Neural crest cell (in vitro differentiated cells): ENCODE results near the gene PLTP. TPM values are rescaled to one million over a fixed set of nuclear protein-coding genes. Genes with fewer than 3 reads are reported as not detected.

ENCODE experiments used
- DNase-seq: peaks from one replicate; pipeline ENCODE4 v3.0.0; 2021; ENCODE audit warnings: low read depth, mixed read lengths, low spot score
- H3K27ac Mint-ChIP-seq: one replicate; pipeline ENCODE4 v1.8.0; 2021; ENCODE audit warnings: mild to moderate bottlenecking, mixed read lengths; ENCODE audit not compliant: unreplicated experiment
- H3K27me3 Mint-ChIP-seq: 2 replicates; pipeline ENCODE4 v1.8.0; 2021; ENCODE audit warnings: low read depth, mild to moderate bottlenecking, mixed read lengths
- H3K36me3 Mint-ChIP-seq: 2 replicates; pipeline ENCODE4 v1.8.0; 2021; ENCODE audit warnings: low read depth, mild to moderate bottlenecking, mixed read lengths
- H3K4me1 Mint-ChIP-seq: 2 replicates; pipeline ENCODE4 v1.8.0; 2021; ENCODE audit warnings: mixed read lengths
- H3K4me3 Mint-ChIP-seq: one replicate; pipeline ENCODE4 v1.8.0; 2021; ENCODE audit warnings: mild to moderate bottlenecking, mixed read lengths
- H3K9me3 Mint-ChIP-seq: 2 replicates; pipeline ENCODE4 v1.8.0; 2021; ENCODE audit warnings: mixed read lengths
- total RNA-seq: library from RNA; stranded (reverse); gene quantifications from 2 replicates; pipeline ENCODE4 v1.2.1, GENCODE V29; 2021
- TF ChIP-seq, protein P1 (sequence below): fragments of 200-600 bp; sonication (generic); conservative IDR thresholded peaks from 2 replicates; pipeline ENCODE4 v1.5.0; 2021; ENCODE audit warnings: antibody characterized with exemption, mild to moderate bottlenecking

The PLTP gene
- total RNA-seq, 1 donor from 2014 or later: 61.0 TPM

- Mint-ChIP-seq H3K4me1 (no peaks in the 10 kb centered on the region), H3K27ac (no peak overlapping the region), H3K4me3 (no peak overlapping the region), H3K27me3 (no peaks in the 10 kb centered on the region), H3K36me3 (peaks cover 4% of the 10 kb centered on the region), H3K9me3 (no peaks in the 10 kb centered on the region)
- TF ChIP-seq, protein P1, sequence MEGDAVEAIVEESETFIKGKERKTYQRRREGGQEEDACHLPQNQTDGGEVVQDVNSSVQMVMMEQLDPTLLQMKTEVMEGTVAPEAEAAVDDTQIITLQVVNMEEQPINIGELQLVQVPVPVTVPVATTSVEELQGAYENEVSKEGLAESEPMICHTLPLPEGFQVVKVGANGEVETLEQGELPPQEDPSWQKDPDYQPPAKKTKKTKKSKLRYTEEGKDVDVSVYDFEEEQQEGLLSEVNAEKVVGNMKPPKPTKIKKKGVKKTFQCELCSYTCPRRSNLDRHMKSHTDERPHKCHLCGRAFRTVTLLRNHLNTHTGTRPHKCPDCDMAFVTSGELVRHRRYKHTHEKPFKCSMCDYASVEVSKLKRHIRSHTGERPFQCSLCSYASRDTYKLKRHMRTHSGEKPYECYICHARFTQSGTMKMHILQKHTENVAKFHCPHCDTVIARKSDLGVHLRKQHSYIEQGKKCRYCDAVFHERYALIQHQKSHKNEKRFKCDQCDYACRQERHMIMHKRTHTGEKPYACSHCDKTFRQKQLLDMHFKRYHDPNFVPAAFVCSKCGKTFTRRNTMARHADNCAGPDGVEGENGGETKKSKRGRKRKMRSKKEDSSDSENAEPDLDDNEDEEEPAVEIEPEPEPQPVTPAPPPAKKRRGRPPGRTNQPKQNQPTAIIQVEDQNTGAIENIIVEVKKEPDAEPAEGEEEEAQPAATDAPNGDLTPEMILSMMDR: no peak
- DNase-seq: no peak
Measured at GRCh38 chr20:45950330-45950646, 38.3 kb upstream of the PLTP start.

DNA sequence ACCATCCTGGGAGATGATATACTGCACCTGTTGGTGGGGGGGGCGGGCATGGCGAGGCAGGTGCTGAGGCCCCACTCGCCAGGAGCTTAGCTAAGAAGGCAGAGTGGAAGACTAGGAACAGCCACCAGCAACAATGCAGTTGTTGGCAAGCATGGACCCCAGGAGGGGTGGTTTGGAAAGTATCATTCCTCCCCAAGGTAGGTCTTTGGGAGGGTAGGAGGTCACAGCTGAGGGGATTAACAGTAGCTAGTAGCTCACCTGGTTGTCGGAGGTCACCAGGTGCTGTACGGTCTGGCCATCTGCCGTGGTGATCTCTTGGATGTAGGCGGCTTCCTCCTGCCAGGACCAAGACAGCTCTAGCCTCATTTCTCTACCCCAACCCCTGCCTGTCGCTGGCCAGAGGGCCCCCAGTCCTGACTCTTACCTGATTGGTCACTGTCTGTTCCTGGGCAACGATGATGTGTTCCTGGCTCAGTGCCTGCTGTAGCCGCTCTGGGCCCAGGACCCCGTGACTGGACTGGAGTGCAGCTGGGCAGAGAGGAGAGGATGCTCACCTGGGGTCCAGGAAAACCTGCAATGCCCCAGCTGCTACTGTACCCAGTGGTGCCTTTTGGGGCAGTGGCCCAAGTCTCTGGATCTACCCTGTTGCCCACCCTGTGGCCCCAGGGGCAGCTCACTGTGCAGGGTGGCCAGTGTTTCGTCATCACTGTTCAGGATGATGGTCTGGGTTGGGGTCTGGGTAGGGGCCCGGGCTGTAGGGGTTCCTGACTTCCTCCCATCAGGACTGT lies 37.8 kb upstream of the PLTP start:
- no peaks in the 10 kb centered on the region for H3K9me3 Mint-ChIP-seq
- H3K27me3 Mint-ChIP-seq: no peaks in the 10 kb centered on the region
- TF ChIP-seq, protein P1: no peak
- no peaks in the 10 kb centered on the region for H3K4me1 Mint-ChIP-seq
- peak overlapping the region; percentile 19 for H3K4me3 Mint-ChIP-seq
- no peak overlapping the region for H3K27ac Mint-ChIP-seq
- no peak for DNase-seq
- peaks cover 4% of the 10 kb centered on the region for H3K36me3 Mint-ChIP-seq

DNA sequence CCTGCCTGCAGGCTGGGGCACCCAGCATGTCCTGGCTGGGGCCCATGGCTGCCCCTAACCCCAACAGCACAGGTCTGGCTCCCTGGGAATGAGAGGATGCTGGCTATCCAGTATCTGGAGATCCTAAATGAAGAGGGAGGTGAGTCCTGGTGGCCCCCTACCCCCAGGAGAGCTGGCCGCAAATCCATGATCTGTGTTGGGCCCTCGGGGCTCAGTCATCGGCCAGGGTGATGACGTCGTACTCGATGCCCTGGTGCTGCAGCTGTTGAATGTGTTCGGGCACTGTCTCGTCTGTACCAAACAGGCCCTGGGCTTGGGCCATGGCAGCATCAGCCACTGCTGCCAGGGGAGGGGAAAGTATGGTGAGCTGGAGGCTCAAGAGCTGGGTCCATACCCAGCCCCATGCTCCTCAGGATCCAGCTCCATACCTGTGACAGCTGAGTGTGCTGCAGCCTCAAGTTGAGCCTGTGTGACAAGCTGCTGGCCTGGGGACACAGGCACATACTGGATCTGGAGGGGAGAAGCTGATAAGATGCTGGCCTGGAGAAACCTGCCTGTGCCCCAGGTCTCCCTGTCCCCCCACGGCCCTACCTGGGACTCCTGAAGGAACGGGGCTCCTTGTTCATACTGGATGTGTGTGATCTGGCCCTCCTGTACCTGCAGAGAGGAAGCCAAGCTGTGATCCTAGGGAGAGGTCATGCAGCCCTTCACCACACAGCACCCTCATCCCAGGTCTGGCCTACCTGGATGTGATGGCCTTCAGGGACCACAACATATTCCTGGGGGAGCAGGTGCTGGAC lies 37.0 kb upstream of the PLTP start:
- no peak for DNase-seq
- H3K4me3 Mint-ChIP-seq: peak overlapping the region; percentile 19
- TF ChIP-seq, protein P1: no peak
- no peak overlapping the region for H3K27ac Mint-ChIP-seq
- H3K27me3 Mint-ChIP-seq: no peaks in the 10 kb centered on the region
- no peaks in the 10 kb centered on the region for H3K4me1 Mint-ChIP-seq
- H3K36me3 Mint-ChIP-seq: peaks cover 7% of the 10 kb centered on the region
- no peaks in the 10 kb centered on the region for H3K9me3 Mint-ChIP-seq

GRCh38 chr20:45948261-45948733 lies 36.3 kb upstream of the PLTP start:
- Mint-ChIP-seq H3K36me3 (peaks cover 8% of the 10 kb centered on the region), H3K4me1 (no peaks in the 10 kb centered on the region)

DNA sequence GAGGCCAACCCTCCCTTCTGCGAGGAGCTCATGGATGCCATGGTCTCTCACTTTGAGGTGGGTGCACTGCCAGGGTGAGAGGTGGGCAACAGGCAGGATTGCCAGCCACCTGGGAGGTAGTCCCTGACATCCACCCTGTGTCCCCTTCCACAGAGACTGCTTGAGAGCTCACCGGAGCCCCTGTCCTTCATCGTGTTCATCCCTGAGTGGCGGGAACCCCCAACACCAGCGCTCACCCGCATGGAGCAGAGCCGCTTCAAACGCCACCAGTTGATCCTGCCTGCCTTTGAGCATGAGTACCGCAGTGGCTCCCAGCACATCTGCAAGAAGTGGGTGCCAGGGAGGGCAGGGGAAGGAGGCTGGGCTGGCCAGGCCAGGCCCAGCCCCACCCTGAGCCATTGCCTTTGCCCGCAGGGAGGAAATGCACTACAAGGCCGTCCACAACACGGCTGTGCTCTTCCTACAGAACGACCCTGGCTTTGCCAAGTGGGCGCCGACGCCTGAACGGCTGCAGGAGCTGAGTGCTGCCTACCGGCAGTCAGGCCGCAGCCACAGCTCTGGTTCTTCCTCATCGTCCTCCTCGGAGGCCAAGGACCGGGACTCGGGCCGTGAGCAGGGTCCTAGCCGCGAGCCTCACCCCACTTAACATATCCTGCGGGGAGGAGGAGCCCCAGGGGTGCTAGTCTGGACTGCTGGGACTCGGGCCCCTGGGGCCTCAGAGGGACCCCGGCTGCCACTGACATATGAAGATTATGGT lies 35.3 kb upstream of the PLTP start:
- no peak overlapping the region for H3K27ac Mint-ChIP-seq
- H3K9me3 Mint-ChIP-seq: no peaks in the 10 kb centered on the region
- TF ChIP-seq, protein P1: no peak
- no peak for DNase-seq
- peaks cover 8% of the 10 kb centered on the region for H3K36me3 Mint-ChIP-seq
- no peaks in the 10 kb centered on the region for H3K4me1 Mint-ChIP-seq
- no peaks in the 10 kb centered on the region for H3K27me3 Mint-ChIP-seq
- H3K4me3 Mint-ChIP-seq: no peak overlapping the region

More at GRCh38 chr20:45948261-45948733, 36.3 kb upstream of the PLTP start:
- no peaks in the 10 kb centered on the region for H3K9me3 Mint-ChIP-seq
- H3K4me3 Mint-ChIP-seq: no peak overlapping the region
- H3K27ac Mint-ChIP-seq: no peak overlapping the region
- no peaks in the 10 kb centered on the region for H3K27me3 Mint-ChIP-seq
- no peak for DNase-seq
- TF ChIP-seq, protein P1: no peak
